ENCODE measurements around the gene ZDHHC5.
A peak's percentile ranks its signal among the peaks of the same experiment; 100 is the strongest.

Gene ZDHHC5

GRCh38 chr11:57711414-57712255 lies 43.7 kb downstream of the ZDHHC5 start, which contains the start of gene MED19 (continued):
- TF ChIP-seq KLF17 (tag by site-specific recombination; IDR thresholded peaks at IDR 0.05) (no peak), ZNF341 (tag by site-specific recombination; IDR thresholded peaks at IDR 0.05; ENCODE audit: low read depth) (peak; percentile 96), ZBTB26 (tag by site-specific recombination; optimal IDR thresholded peaks at IDR 0.05) (peak; percentile 32), KLF1 (tag by site-specific recombination; IDR thresholded peaks at IDR 0.05) (0 out of 2 replicates have a peak, but pooled peaks have one; percentile 11), PATZ1 (tag by site-specific recombination; IDR thresholded peaks at IDR 0.05) (peak; percentile 76), ATF2 (tag by site-specific recombination; IDR thresholded peaks at IDR 0.05; ENCODE audit: low read depth) (no peak), ZFP69B (tag by site-specific recombination; IDR thresholded peaks at IDR 0.05) (peak; percentile 93), PRDM10 (tag by site-specific recombination; IDR thresholded peaks at IDR 0.05) (peak; percentile 96), ZFHX2 (tag by site-specific recombination; conservative IDR thresholded peaks at IDR 0.05) (peak; percentile 46)

GRCh38 chr11:57712256-57713150 lies 44.6 kb downstream of the ZDHHC5 start, which contains the start of gene TMX2:
TSS of gene TMX2 (plus strand) at chr11:57712593. CDS start at chr11:57712619, 26 bp downstream.
- POLR2A ChIA-PET: interaction anchor here (0.5 to 1.5 kb wide), 12 partner anchors 10 to 1193 kb away, joined by 3 to 15 read pairs (median 4); partner anchors contain the start of genes CTNND1 and SELENOH
- Histone ChIP-seq H3K36me3 (ENCODE audit: control insufficient read depth in 2 of 2, insufficient read depth in 1 of 2, low read length in 2 of 2) (peaks cover 0 to 24% of the 10 kb centered on the region in 2 experiments; a peak in 1 of 3 replicates), H3K27ac (ENCODE audit: extremely low read depth, low read depth, low read length) (peak within 1 kb of the TSS; percentile 66), H3K9me3 (ENCODE audit: control insufficient read depth, insufficient read depth, low read depth, low read length) (no peaks in the 10 kb centered on the region), H3K4me1 (ENCODE audit: control insufficient read depth, insufficient read depth, low read length) (no peaks in the 10 kb centered on the region), H3K4me3 (ENCODE audit: low read depth, low read length) (peak within 1 kb of the TSS; percentile 97)
- CTCF ChIA-PET: interaction anchor here (0.6 to 2.7 kb wide), 4 partner anchors 72 to 221 kb away, joined by 3 to 12 read pairs (median 4); no protein-coding TSS in a partner anchor
- TF ChIP-seq ZSCAN16 (tag by site-specific recombination; IDR thresholded peaks at IDR 0.05) (no peak), YY1 (tag by site-specific recombination; IDR thresholded peaks at IDR 0.05) (peak; percentile 85), PATZ1 (tag by site-specific recombination; IDR thresholded peaks at IDR 0.05) (no peak), ZNF544 (tag by site-specific recombination; IDR thresholded peaks at IDR 0.05) (no peak), ZBTB7A (tag by site-specific recombination; IDR thresholded peaks at IDR 0.05; ENCODE audit: low read depth) (no peak), ZNF366 (tag by site-specific recombination; conservative IDR thresholded peaks at IDR 0.05) (no peak), KLF10 (tag by site-specific recombination; IDR thresholded peaks at IDR 0.05) (peak; percentile 96), KLF9 (tag by site-specific recombination; IDR thresholded peaks at IDR 0.05; ENCODE audit: low read depth) (0 out of 2 replicates have a peak, but pooled peaks have one; percentile 13), GLI4 (tag by site-specific recombination; IDR thresholded peaks at IDR 0.05) (no peak), AEBP2 (tag by site-specific recombination; IDR thresholded peaks at IDR 0.05; ENCODE audit: borderline replicate concordance) (no peak)

Measured in HEK293 (cell line).